ENCODE data around the gene CDH20.

Gene CDH20

GRCh38 chr18:61371111-61371510 lies 37.9 kb downstream of the CDH20 start:
- Mint-ChIP-seq H3K4me3 (no peak overlapping the region), H3K36me3 (no peaks in the 10 kb centered on the region), H3K4me1 (ENCODE audit: low read depth) (no peaks in the 10 kb centered on the region), H3K27ac (no peak overlapping the region), H3K9me3 (ENCODE audit: low read depth) (no peaks in the 10 kb centered on the region), H3K27me3 (peaks cover 4% of the 10 kb centered on the region)

DNA sequence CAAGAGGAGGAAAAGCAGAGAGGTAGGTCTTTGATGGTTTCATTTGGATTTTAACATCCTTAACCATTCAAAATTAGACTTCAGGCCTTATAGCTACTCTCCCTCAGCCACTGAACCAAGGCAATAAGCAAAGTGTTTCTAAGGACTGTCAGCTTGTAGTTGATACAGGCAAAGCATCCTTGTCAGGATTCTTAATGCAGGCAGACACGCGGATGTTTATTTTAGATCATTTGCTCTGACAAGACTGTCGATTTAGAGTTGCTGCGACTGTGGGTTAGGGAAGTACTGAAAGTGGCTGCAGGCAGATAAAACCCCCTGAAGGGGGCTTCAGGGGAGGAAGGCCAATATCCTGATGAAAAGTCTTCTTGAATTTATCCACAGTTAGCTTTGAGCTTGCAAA lies 46.6 kb downstream of the CDH20 start:
- Mint-ChIP-seq H3K27ac (no peak overlapping the region), H3K9me3 (ENCODE audit: low read depth) (no peaks in the 10 kb centered on the region), H3K4me1 (ENCODE audit: low read depth) (no peaks in the 10 kb centered on the region), H3K27me3 (no peaks in the 10 kb centered on the region), H3K36me3 (no peaks in the 10 kb centered on the region), H3K4me3 (no peak overlapping the region)

DNA sequence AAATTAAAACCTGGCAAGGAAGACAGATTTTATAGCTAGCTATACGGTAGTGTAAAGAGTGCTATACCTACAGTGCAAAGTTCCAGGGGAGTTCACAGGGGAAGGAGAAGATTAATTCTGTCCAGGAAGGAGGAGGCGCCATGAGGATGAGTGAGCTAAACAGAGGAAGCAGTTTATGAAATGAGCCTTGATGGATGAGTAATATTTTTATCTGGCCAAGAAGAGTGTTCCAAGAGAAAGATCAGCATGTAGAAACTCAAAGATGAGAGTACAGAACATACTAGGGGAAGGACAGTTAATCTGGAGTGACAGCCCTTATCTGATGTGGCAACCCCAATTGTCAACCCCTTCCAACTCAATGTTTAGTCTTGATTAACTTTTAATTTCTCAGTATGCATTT lies 54.8 kb downstream of the CDH20 start:
- Mint-ChIP-seq H3K27ac (no peak overlapping the region), H3K4me1 (ENCODE audit: low read depth) (no peaks in the 10 kb centered on the region), H3K36me3 (no peaks in the 10 kb centered on the region), H3K9me3 (ENCODE audit: low read depth) (peaks cover 5% of the 10 kb centered on the region), H3K27me3 (no peaks in the 10 kb centered on the region), H3K4me3 (no peak overlapping the region)

DNA sequence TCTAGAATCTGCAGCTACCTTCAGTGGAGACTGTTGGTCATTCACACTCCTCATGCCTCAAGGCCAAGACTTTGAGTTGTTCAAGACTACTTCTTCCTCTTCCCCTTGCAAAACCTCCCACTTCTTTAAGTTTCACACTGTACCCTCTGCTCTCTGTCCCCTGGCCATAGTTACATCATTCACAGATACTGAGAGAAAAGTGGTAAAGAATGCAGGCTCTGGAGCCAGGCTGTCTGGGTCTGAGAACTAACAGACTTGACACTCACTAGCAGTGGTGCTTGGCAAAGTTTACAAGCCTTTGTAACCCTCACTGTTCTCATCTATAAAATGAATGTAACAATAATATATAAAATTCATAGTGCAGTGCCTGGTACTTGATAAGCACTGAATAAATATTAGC lies 61.8 kb downstream of the CDH20 start:
- no peaks in the 10 kb centered on the region for H3K4me1 Mint-ChIP-seq (ENCODE audit: low read depth)
- no peak overlapping the region for H3K27ac Mint-ChIP-seq
- H3K9me3 Mint-ChIP-seq (ENCODE audit: low read depth): no peaks in the 10 kb centered on the region
- peaks cover 2% of the 10 kb centered on the region for H3K27me3 Mint-ChIP-seq
- H3K4me3 Mint-ChIP-seq: no peak overlapping the region
- no peaks in the 10 kb centered on the region for H3K36me3 Mint-ChIP-seq

DNA sequence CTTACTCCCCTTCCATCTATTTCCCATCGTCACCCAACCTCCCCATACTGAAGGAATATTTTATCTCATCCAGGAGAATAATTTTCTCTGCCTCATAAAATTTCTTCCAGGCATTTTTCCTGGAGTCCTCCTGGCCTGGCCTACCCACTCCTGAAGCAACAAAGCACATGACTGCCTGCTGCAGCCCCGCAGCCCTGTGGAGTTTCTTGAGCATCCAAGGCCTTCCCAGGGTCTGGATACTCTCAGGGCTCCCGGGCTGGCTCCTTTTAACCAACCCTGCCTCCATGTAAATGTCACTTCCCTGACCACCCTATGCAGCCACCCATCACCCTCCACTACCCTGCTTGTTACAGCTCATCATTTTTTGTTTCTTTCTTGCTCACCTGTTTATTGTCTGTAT lies 64.0 kb downstream of the CDH20 start:
- Mint-ChIP-seq H3K27ac (no peak overlapping the region), H3K36me3 (no peaks in the 10 kb centered on the region), H3K4me1 (ENCODE audit: low read depth) (no peaks in the 10 kb centered on the region), H3K27me3 (peaks cover 7% of the 10 kb centered on the region), H3K9me3 (ENCODE audit: low read depth) (peaks cover 3% of the 10 kb centered on the region), H3K4me3 (no peak overlapping the region)

- H3K36me3 Mint-ChIP-seq: no peaks in the 10 kb centered on the region
- peaks cover 7% of the 10 kb centered on the region for H3K9me3 Mint-ChIP-seq (ENCODE audit: low read depth)
- H3K27me3 Mint-ChIP-seq: peaks cover 7% of the 10 kb centered on the region
- no peak overlapping the region for H3K4me3 Mint-ChIP-seq
- H3K27ac Mint-ChIP-seq: no peak overlapping the region
- no peaks in the 10 kb centered on the region for H3K4me1 Mint-ChIP-seq (ENCODE audit: low read depth)
Measured at GRCh38 chr18:61398961-61399705, 65.9 kb downstream of the CDH20 start.

DNA sequence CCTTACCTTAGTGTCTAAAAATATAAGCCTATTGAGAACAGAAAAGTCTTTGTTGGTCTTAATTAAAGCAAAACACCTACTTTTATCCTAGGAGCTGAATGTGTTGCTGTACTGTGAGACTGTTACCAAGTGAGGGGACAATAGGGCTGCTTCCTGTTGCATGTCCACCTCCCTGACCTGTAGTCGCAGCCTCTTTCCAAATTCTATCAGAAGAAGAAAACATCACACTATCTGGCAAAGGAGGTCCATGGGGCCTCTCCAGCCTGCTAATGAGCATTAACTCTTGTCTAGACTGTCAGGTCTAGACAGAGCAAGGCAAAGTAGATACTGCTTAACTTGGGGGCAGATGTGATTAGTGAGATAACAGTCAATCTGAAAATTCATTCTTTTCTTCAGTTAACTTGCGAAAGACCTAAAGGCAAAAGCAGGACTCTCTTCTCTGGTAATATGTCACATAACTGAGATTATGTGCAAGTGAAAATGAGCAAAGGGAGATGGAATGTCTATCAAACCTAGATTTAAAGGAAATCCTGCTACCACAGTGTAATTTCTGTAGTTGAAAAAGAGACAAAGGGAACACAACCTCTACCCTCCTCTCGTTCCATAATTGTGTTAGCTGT lies 66.9 kb downstream of the CDH20 start:
- Mint-ChIP-seq H3K36me3 (no peaks in the 10 kb centered on the region), H3K27ac (no peak overlapping the region), H3K4me1 (ENCODE audit: low read depth) (no peaks in the 10 kb centered on the region), H3K27me3 (peaks cover 7% of the 10 kb centered on the region), H3K9me3 (ENCODE audit: low read depth) (peaks cover 7% of the 10 kb centered on the region), H3K4me3 (no peak overlapping the region)

- H3K4me3 Mint-ChIP-seq: no peak overlapping the region
- no peaks in the 10 kb centered on the region for H3K4me1 Mint-ChIP-seq (ENCODE audit: low read depth)
- H3K27ac Mint-ChIP-seq: no peak overlapping the region
- H3K9me3 Mint-ChIP-seq (ENCODE audit: low read depth): peaks cover 7% of the 10 kb centered on the region
- H3K27me3 Mint-ChIP-seq: peaks cover 7% of the 10 kb centered on the region
- no peaks in the 10 kb centered on the region for H3K36me3 Mint-ChIP-seq
Measured at GRCh38 chr18:61400716-61401115, 67.5 kb downstream of the CDH20 start.

DNA sequence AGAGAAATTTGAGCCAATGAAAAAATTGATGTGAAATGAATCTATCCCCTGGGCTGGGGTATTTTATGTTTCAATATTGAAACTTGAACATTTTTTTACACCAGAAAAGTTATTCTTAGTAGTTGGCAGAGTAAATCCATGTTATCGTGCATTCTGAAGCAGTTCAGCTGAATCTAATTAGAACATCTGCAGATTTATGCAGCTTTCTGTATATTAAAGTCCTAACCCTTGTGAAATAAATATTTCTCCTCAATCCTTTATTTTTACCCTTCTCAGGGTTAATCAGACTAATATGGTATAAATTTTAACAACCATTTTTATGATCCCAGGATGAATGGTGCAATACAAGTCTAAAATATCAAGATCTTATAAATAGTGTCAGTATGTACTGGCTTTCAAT lies 69.5 kb downstream of the CDH20 start:
- no peak overlapping the region for H3K27ac Mint-ChIP-seq
- H3K27me3 Mint-ChIP-seq: peaks cover 7% of the 10 kb centered on the region
- no peaks in the 10 kb centered on the region for H3K36me3 Mint-ChIP-seq
- peaks cover 7% of the 10 kb centered on the region for H3K9me3 Mint-ChIP-seq (ENCODE audit: low read depth)
- no peaks in the 10 kb centered on the region for H3K4me1 Mint-ChIP-seq (ENCODE audit: low read depth)
- no peak overlapping the region for H3K4me3 Mint-ChIP-seq

- no peaks in the 10 kb centered on the region for H3K36me3 Mint-ChIP-seq
- H3K9me3 Mint-ChIP-seq (ENCODE audit: low read depth): peaks cover 4% of the 10 kb centered on the region
Measured at GRCh38 chr18:61413396-61413795, 80.2 kb downstream of the CDH20 start.

DNA sequence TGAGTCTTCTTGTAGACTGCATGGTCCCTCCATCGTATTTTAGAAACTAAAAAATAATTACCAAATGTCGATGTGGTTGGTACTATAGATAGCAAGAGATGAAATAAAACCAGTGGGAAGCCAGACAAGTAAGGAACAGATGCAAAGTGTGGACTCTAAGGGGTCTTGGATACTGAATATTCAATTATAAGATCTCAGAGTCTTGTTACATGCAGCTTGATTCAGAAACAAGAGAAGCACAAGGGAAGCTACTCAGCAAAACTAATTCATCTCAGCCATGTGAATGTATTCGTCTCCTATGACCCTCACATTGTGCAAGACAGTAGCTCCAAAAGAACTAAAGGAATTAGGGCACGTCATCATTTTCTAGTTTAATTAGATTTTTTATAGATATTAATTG lies 80.9 kb downstream of the CDH20 start:
- Mint-ChIP-seq H3K27me3 (no peaks in the 10 kb centered on the region), H3K27ac (no peak overlapping the region), H3K4me3 (no peak overlapping the region)

More at GRCh38 chr18:61413396-61413795, 80.2 kb downstream of the CDH20 start:
- Mint-ChIP-seq H3K27me3 (no peaks in the 10 kb centered on the region), H3K4me1 (ENCODE audit: low read depth) (no peaks in the 10 kb centered on the region), H3K4me3 (no peak overlapping the region), H3K27ac (no peak overlapping the region)

DNA sequence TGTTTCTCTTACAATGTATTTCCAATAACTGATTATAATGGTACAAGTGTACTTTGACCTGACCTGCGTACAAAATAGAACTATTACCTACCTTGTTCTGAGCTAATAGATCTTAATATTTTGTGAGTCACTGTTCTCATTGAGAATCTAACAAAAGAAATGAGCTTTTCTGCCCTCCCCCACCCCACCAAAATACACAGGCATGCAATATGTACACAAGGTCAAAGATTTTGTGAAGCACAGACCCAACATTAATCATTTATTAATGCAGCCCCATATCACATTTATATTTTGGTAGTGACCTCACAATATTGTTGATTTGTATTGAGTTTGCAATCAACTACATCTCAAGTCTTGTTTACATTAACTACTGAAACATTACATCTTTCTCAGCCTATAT lies 86.5 kb downstream of the CDH20 start:
- Mint-ChIP-seq H3K4me3 (no peak overlapping the region), H3K36me3 (no peaks in the 10 kb centered on the region), H3K27me3 (no peaks in the 10 kb centered on the region), H3K9me3 (ENCODE audit: low read depth) (peaks cover 4% of the 10 kb centered on the region), H3K27ac (no peak overlapping the region), H3K4me1 (ENCODE audit: low read depth) (no peaks in the 10 kb centered on the region)

More for the DNA sequence above, 80.9 kb downstream of the CDH20 start:
- Mint-ChIP-seq H3K36me3 (no peaks in the 10 kb centered on the region), H3K9me3 (ENCODE audit: low read depth) (peaks cover 4% of the 10 kb centered on the region), H3K4me1 (ENCODE audit: low read depth) (no peaks in the 10 kb centered on the region)

DNA sequence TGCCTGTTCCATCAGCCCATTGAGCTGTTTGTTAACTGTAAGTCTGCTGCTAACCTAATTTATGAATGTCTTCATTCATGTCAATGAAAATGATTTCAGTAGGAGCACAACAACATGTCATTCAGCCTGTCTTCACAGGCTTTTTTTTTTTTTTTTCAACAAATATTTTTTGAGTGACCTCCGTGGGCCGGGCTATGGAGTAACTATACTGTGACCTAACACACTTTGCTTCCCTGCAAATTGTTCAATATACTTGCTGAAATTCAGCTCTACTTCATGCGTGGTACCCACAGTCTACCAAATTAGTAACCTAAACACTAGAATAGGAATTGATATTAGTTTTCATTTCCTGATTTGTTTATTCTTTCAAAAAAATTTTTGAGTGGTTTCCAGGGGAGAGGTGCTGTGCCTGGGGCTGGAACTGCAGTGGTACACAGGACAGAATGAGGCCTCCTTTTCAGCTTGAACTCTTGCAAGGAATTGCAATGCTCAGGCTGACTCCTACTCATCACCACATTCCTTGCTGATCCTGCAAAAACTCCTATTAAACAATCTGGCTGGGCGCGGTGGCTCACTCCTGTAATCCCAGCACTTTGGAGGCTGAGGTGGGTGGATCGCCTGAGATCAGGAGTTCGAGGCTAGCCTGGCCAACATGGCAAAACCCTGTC lies 87.1 kb downstream of the CDH20 start:
- Mint-ChIP-seq H3K4me1 (ENCODE audit: low read depth) (no peaks in the 10 kb centered on the region), H3K27me3 (no peaks in the 10 kb centered on the region), H3K9me3 (ENCODE audit: low read depth) (peaks cover 3% of the 10 kb centered on the region), H3K36me3 (no peaks in the 10 kb centered on the region), H3K4me3 (no peak overlapping the region), H3K27ac (no peak overlapping the region)

DNA sequence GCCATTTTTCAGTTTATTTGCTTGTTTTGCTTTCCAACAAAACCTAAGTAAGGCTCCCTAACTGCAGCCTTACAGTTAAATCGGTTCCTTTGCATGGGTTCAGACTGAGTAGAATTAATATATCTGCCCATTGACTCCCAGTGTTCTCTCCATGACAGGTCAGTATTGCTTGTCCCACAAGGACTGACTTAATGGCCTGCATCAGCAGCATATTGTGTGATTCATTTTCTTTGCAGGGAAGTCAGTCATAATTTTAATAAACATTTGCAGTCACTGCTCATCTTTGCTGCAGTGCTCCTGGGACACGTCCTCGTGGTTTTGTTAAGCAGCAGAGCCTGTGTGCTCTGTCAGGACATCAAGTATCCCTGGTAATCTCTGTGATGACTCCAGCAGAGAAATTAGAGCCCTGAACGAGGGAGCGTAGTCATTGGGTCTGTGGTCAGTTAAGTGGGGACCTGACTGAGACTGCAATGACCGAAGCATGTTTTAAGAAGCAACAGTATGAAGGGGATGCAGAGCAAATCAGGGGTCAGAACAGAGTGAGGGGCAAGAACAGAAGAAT lies 93.3 kb downstream of the CDH20 start:
- H3K36me3 Mint-ChIP-seq: no peaks in the 10 kb centered on the region
- no peak overlapping the region for H3K27ac Mint-ChIP-seq

GRCh38 chr18:61428266-61428665 lies 95.0 kb downstream of the CDH20 start:
- no peaks in the 10 kb centered on the region for H3K36me3 Mint-ChIP-seq
- H3K9me3 Mint-ChIP-seq (ENCODE audit: low read depth): no peaks in the 10 kb centered on the region
- H3K27me3 Mint-ChIP-seq: peaks cover 2% of the 10 kb centered on the region
- H3K4me3 Mint-ChIP-seq: no peak overlapping the region
- H3K27ac Mint-ChIP-seq: no peak overlapping the region
- H3K4me1 Mint-ChIP-seq (ENCODE audit: low read depth): no peaks in the 10 kb centered on the region

More for the DNA sequence above, 93.3 kb downstream of the CDH20 start:
- Mint-ChIP-seq H3K4me3 (no peak overlapping the region), H3K9me3 (ENCODE audit: low read depth) (no peaks in the 10 kb centered on the region), H3K4me1 (ENCODE audit: low read depth) (no peaks in the 10 kb centered on the region), H3K27me3 (peaks cover 2% of the 10 kb centered on the region)
